ENCODE results near the gene DCAF10. TPM values are rescaled to one million over a fixed set of nuclear protein-coding genes. Genes with fewer than 3 reads are reported as not detected.

DCAF10 gene
- total RNA-seq, 1 experiment from 2014 or later: 24.0 TPM

DNA sequence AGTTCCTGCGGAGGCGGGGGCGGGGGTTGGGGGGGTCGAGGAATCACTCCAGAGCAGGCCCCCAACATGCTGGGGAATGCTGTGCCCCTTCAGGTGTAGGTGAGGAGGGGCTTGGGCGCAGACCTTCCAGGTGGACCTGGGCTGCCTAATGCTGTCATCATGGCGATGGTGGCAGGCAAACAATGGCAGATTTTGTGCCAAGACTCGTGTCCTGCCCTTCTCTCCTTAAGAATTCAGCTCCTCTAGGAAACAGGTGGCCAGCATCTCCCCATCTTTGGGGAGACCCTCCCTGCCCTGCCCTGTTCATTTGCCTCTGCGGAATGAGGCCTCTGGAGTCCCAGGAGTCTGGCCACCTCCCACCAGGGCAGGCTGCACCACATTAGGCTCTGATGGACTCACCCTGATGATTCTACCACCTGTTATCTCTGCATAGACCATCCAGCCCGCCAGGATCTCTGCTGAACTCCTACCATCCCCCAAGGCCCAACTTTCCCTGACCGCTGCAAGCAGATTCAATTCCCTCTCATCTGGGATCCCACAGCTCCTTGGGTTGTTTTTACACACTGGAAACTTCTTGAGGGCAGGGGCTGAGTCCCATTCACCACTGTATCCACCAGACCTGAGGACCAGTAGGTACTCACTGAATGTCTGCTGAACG lies 114.2 kb downstream of the DCAF10 start:
- intact Hi-C loops (cut with micrococcal nuclease; ENCODE audit: unreplicated experiment): loop anchor here (1.0 to 10.0 kb wide), 2 partner anchors 448 to 520 kb away; no protein-coding TSS in a partner anchor
- POLR2A ChIA-PET (ENCODE audit: low non-redundant PET): no interaction called here
- no peaks in the 10 kb centered on the region for H3K9me3 ChIP-seq (ENCODE audit: low read depth, low read length, poor library complexity, severe bottlenecking)

DNA sequence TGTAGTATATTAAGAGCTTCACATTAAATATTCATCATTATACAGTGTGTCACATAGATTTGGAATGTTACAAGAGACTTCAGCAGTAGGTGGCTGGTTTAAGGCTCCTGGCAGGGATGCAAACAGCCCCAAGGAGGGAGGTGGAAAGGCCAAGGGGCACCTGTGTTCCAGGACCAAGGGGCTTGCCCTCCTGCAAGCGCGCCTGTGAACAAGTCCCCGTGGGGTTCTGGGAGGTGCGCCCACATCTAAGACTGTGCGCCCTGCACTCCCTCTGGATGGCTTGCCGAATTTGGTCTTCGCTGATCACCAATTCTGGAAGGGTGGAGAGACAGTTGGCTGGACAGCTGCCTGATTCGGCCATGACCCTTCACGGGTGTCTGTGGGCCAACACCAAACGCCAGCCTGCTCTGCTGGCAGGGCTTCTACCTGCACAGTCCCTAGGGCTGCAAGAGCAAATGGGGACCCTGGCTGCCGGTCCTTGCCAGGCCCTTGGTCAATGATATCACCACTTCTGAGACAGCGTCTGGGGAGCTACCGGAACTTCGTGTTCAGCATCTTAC lies 115.4 kb downstream of the DCAF10 start:
- Histone ChIP-seq H3K4me1 (ENCODE audit: insufficient read depth, low read length, poor library complexity, severe bottlenecking) (no peaks in the 10 kb centered on the region), H3K27ac (ENCODE audit: low read depth, low read length, poor library complexity, severe bottlenecking) (no peak overlapping the region), H3K36me3 (ENCODE audit: insufficient read depth, low read length, poor library complexity, severe bottlenecking) (peaks cover 3% of the 10 kb centered on the region), H3K9me3 (ENCODE audit: low read depth, low read length, poor library complexity, severe bottlenecking) (no peaks in the 10 kb centered on the region), H3K4me3 (ENCODE audit: low read depth, low read length, poor library complexity, severe bottlenecking) (no peak overlapping the region), H3K27me3 (replicated peaks; ENCODE audit: insufficient read depth, low read depth, low read length, poor library complexity) (no peaks in the 10 kb centered on the region)
- no TSS peak for BruUV-seq (replicated peaks)
- ChIA-PET CTCF (interaction anchor here (0.6 kb wide), 1 partner anchor 92 kb away, joined by 4 read pairs; no protein-coding TSS in a partner anchor), POLR2A (ENCODE audit: low non-redundant PET) (no interaction called here)
- TF ChIP-seq EZH2 (IDR thresholded peaks at IDR 0.05; ENCODE audit: borderline replicate concordance, low read depth, low read length, poor library complexity, severe bottlenecking): no peak
- no peak for TF ChIP-seq CTCF (conservative IDR thresholded peaks at IDR 0.05; ENCODE audit: low read depth, low read length)
- DNase-seq (ENCODE audit: low spot score): no peak
- intact Hi-C loops (cut with micrococcal nuclease; ENCODE audit: unreplicated experiment): loop anchor here (1.0 to 10.0 kb wide), 2 partner anchors 447 to 519 kb away; no protein-coding TSS in a partner anchor

More for the DNA sequence above, 114.2 kb downstream of the DCAF10 start:
- CTCF ChIA-PET: interaction anchor here (1.7 kb wide), 1 partner anchor 245 kb away, joined by 8 read pairs; no protein-coding TSS in a partner anchor
- no peak for TF ChIP-seq CTCF (conservative IDR thresholded peaks at IDR 0.05; ENCODE audit: low read depth, low read length)
- TF ChIP-seq EZH2 (IDR thresholded peaks at IDR 0.05; ENCODE audit: borderline replicate concordance, low read depth, low read length, poor library complexity, severe bottlenecking): no peak
- no peak for DNase-seq (ENCODE audit: low spot score)
- H3K36me3 ChIP-seq (ENCODE audit: insufficient read depth, low read length, poor library complexity, severe bottlenecking): peaks cover 3% of the 10 kb centered on the region
- H3K27me3 ChIP-seq (replicated peaks; ENCODE audit: insufficient read depth, low read depth, low read length, poor library complexity): no peaks in the 10 kb centered on the region
- H3K4me3 ChIP-seq (ENCODE audit: low read depth, low read length, poor library complexity, severe bottlenecking): no peak overlapping the region
- H3K4me1 ChIP-seq (ENCODE audit: insufficient read depth, low read length, poor library complexity, severe bottlenecking): no peaks in the 10 kb centered on the region
- no TSS peak for BruUV-seq (replicated peaks)
- H3K27ac ChIP-seq (ENCODE audit: low read depth, low read length, poor library complexity, severe bottlenecking): no peak overlapping the region

DNA sequence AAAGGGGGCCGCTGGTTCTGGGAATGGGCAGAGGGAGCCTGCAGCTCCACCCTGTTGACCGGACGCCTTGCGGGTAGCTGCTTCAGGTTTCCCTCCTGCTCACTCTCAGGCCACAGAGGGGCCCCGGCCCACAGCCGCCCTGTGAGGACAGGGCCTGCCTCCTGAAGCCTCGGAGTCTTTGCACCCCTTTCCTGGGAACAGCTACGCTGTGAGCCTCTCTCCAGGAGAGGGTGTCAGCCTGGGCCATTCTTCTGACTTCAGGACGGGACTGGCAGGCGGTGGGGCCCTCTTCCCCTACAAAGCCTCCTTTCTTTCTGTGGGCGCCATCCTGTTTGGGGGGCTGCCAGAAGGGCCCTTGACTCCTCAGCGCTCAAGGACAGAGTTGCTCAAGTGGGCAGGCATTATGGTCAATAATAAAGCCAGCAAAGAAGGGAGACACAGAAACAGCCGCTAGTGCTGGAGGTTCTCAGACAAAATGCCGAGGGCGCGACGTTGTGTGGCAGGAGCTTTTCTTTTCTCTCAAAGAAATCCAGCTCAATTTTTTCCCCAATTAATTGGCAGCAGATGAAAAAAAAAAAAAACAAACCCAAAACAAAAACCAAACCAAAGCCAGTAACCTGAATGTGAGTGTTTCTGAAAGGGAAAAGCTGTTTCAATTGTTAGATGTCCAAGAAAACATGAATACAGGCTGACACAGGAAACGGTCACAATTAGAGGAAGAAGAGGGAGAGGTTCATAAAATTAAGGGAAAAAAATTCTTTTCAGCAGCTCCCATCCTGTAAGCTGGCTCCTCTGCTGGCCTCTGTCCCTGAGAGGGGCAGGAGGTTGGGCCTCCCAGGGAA lies 116.1 kb downstream of the DCAF10 start:
- ChIA-PET POLR2A (ENCODE audit: low non-redundant PET) (no interaction called here), CTCF (interaction anchor here (0.7 kb wide), 1 partner anchor 257 kb away, joined by 5 read pairs; no protein-coding TSS in a partner anchor)
- BruUV-seq (replicated peaks): no TSS peak

More for the DNA sequence above, 116.1 kb downstream of the DCAF10 start:
- peaks cover 3% of the 10 kb centered on the region for H3K36me3 ChIP-seq (ENCODE audit: insufficient read depth, low read length, poor library complexity, severe bottlenecking)
- no peaks in the 10 kb centered on the region for H3K4me1 ChIP-seq (ENCODE audit: insufficient read depth, low read length, poor library complexity, severe bottlenecking)
- H3K27me3 ChIP-seq (replicated peaks; ENCODE audit: insufficient read depth, low read depth, low read length, poor library complexity): no peaks in the 10 kb centered on the region
- no peak for DNase-seq (ENCODE audit: low spot score)
- no peaks in the 10 kb centered on the region for H3K9me3 ChIP-seq (ENCODE audit: low read depth, low read length, poor library complexity, severe bottlenecking)
- peak overlapping the region; percentile 30 for H3K27ac ChIP-seq (ENCODE audit: low read depth, low read length, poor library complexity, severe bottlenecking)
- TF ChIP-seq CTCF (conservative IDR thresholded peaks at IDR 0.05; ENCODE audit: low read depth, low read length) (no peak), EZH2 (IDR thresholded peaks at IDR 0.05; ENCODE audit: borderline replicate concordance, low read depth, low read length, poor library complexity, severe bottlenecking) (no peak)
- intact Hi-C loops (cut with micrococcal nuclease; ENCODE audit: unreplicated experiment): loop anchor here (10.0 kb wide), 1 partner anchor 518 kb away; no protein-coding TSS in a partner anchor
- no peak overlapping the region for H3K4me3 ChIP-seq (ENCODE audit: low read depth, low read length, poor library complexity, severe bottlenecking)
